Kidney epithelial cell (primary cell): ENCODE data around the gene C10orf90. TPM values are rescaled to one million over a fixed set of nuclear protein-coding genes. Genes with fewer than 3 reads are reported as not detected.

Experiments used
- DNase-seq: peaks from one replicate; pipeline ENCODE4 v3.0.0-alpha.2; 2010; ENCODE audit warnings: low read depth
- H3K27me3 ChIP-seq: 2 replicates; pipeline ENCODE4 v1.6.0; 2011; ENCODE audit warnings: low read length; ENCODE audit not compliant: control insufficient read depth, insufficient read depth
- H3K36me3 ChIP-seq: 2 replicates; pipeline ENCODE4 v1.5.1; 2011; ENCODE audit warnings: low read length; ENCODE audit not compliant: control insufficient read depth, insufficient read depth
- H3K4me3 ChIP-seq: 2 replicates; pipeline ENCODE4 v1.5.1; 2011; ENCODE audit warnings: low read depth, mild to moderate bottlenecking, control low read depth, low read length
- CTCF ChIP-seq: IDR thresholded peaks from 2 replicates; pipeline ENCODE4 v1.5.1; 2011; ENCODE audit warnings: mild to moderate bottlenecking, moderate library complexity, low read length, control low read depth, inconsistent platforms; ENCODE audit not compliant: insufficient read depth, poor library complexity, severe bottlenecking
- total RNA-seq: library from RNA; depleted of rRNA; stranded (reverse); fragments of >200 nt; gene quantifications from 2 replicates; pipeline ENCODE4 v1.2.3, GENCODE V29; 2015

C10orf90 gene
- total RNA-seq, 1 donor from 2014 or later: not detected

GRCh38 chr10:126654579-126654978, 15.9 kb downstream of the C10orf90 start:
- DNase-seq: no peak
- Histone ChIP-seq H3K36me3 (no peaks in the 10 kb centered on the region), H3K4me3 (no peak overlapping the region), H3K27me3 (no peaks in the 10 kb centered on the region)
- no peak for TF ChIP-seq CTCF

GRCh38 chr10:126651467-126651866, 19.0 kb downstream of the C10orf90 start:
- no peak overlapping the region for H3K4me3 ChIP-seq
- no peaks in the 10 kb centered on the region for H3K36me3 ChIP-seq
- TF ChIP-seq CTCF: no peak
- DNase-seq: no peak
- no peaks in the 10 kb centered on the region for H3K27me3 ChIP-seq

- no peak for DNase-seq
- Histone ChIP-seq H3K4me3 (no peak overlapping the region), H3K27me3 (no peaks in the 10 kb centered on the region), H3K36me3 (no peaks in the 10 kb centered on the region)
- no peak for TF ChIP-seq CTCF
Measured at GRCh38 chr10:126650161-126650560, 20.3 kb downstream of the C10orf90 start.

GRCh38 chr10:126647116-126647515, 23.4 kb downstream of the C10orf90 start:
- no peak for DNase-seq
- Histone ChIP-seq H3K4me3 (no peak overlapping the region), H3K36me3 (no peaks in the 10 kb centered on the region), H3K27me3 (no peaks in the 10 kb centered on the region)
- no peak for TF ChIP-seq CTCF

- no peak for TF ChIP-seq CTCF
- no peak for DNase-seq
- no peaks in the 10 kb centered on the region for H3K27me3 ChIP-seq
- no peaks in the 10 kb centered on the region for H3K36me3 ChIP-seq
- H3K4me3 ChIP-seq: no peak overlapping the region
Measured at GRCh38 chr10:126646110-126646509, 24.4 kb downstream of the C10orf90 start.

GRCh38 chr10:126640401-126640800, 30.1 kb downstream of the C10orf90 start:
- DNase-seq: no peak

More at GRCh38 chr10:126640401-126640800, 30.1 kb downstream of the C10orf90 start:
- H3K27me3 ChIP-seq: no peaks in the 10 kb centered on the region
- H3K4me3 ChIP-seq: no peak overlapping the region
- TF ChIP-seq CTCF: no peak
- H3K36me3 ChIP-seq: no peaks in the 10 kb centered on the region
